Left ventricle myocardium superior (tissue), 1 donor: ENCODE results near the gene DCXR. TPM values are rescaled to one million over a fixed set of nuclear protein-coding genes. Genes with fewer than 3 reads are reported as not detected.
"Not testable (repeated sequence)": the region's sequence is repeated elsewhere in the genome, so short reads cannot be mapped to it uniquely, and the experiment has no call there.

Experiments
- ATAC-seq: fragments of 200-7000 bp; cut with Tn5 transposase; one replicate; pipeline ENCODE4 v1.9.1; 2020; ENCODE audit warnings: mild to moderate bottlenecking, moderate library complexity
- DNase-seq: peaks from one replicate; pipeline ENCODE4 v3.0.0-alpha.2; 2020
- intact Hi-C: fragments of 100-400 bp; cut with micrococcal nuclease; formaldehyde crosslinking; loops from one replicate; pipeline ENCODE4 v1.11.0; 2022
- total RNA-seq: library from RNA; stranded (reverse); fragmentation: NEBNext Ultra II Directional; extraction: Animal tissue kit (Norgen Biotek cat#: 25700); gene quantifications from one replicate; pipeline ENCODE4 v1.2.1, GENCODE V29; 2021
- donor health status: DM: no; HTN: yes; CAD: no; lungs with severe emphysema.

The DCXR gene
- total RNA-seq, 1 donor from 2014 or later: 177 TPM

- intact Hi-C loops: no loop called here
- ATAC-seq (no peak), DNase-seq (no peak)
Measured at GRCh38 chr17:82047914-82048570, 10.5 kb upstream of the DCXR start.

- intact Hi-C loops: no loop called here
- no peak for ATAC-seq
- no peak for DNase-seq
Measured at GRCh38 chr17:82047379-82047778, 9.9 kb upstream of the DCXR start.

- ATAC-seq (no peak), DNase-seq (no peak)
- intact Hi-C loops: no loop called here
Measured at GRCh38 chr17:82046903-82047302, 9.4 kb upstream of the DCXR start.

GRCh38 chr17:82045936-82046484 is 8.5 kb upstream of the DCXR start:
- intact Hi-C loops: no loop called here
- DNase-seq: no peak
- ATAC-seq: no peak

- intact Hi-C loops: no loop called here
- no peak for ATAC-seq
- no peak for DNase-seq
Measured at GRCh38 chr17:82043507-82043906, 6.0 kb upstream of the DCXR start.

GRCh38 chr17:82042649-82043048 is 5.2 kb upstream of the DCXR start:
- intact Hi-C loops: no loop called here
- DNase-seq (no peak), ATAC-seq (no peak)

- intact Hi-C loops: no loop called here
- DNase-seq (no peak), ATAC-seq (no peak)
Measured at GRCh38 chr17:82041144-82041814, 3.8 kb upstream of the DCXR start.

GRCh38 chr17:82039695-82040299 is 2.3 kb upstream of the DCXR start:
- DNase-seq: no peak
- intact Hi-C loops: no loop called here
- no peak for ATAC-seq

- DNase-seq, intact Hi-C loops, ATAC-seq: not testable (repeated sequence)
Measured at GRCh38 chr17:82038796-82039409, 1.4 kb upstream of the DCXR start.

GRCh38 chr17:82037889-82038195 is 345 bp upstream of the DCXR start:
- ATAC-seq (no peak), DNase-seq (no peak)
- intact Hi-C loops: no loop called here

- intact Hi-C loops: no loop called here
- ATAC-seq (no peak), DNase-seq (no peak)
Measured at GRCh38 chr17:82036634-82037091, 834 bp downstream of the DCXR start.

GRCh38 chr17:82035956-82036633 is 1.4 kb downstream of the DCXR start:
- intact Hi-C loops: no loop called here
- no peak for ATAC-seq
- no peak for DNase-seq

GRCh38 chr17:82035488-82035887 is 2.0 kb downstream of the DCXR start:
- intact Hi-C loops: no loop called here
- ATAC-seq: no peak
- DNase-seq: no peak

- intact Hi-C loops: no loop called here
- DNase-seq (no peak), ATAC-seq (no peak)
Measured at GRCh38 chr17:82034371-82035011, 3.0 kb downstream of the DCXR start.

GRCh38 chr17:82033359-82034085 is 4.0 kb downstream of the DCXR start:
- no peak for ATAC-seq
- intact Hi-C loops: no loop called here

GRCh38 chr17:82031885-82032627 is 5.4 kb downstream of the DCXR start:
- DNase-seq (no peak), ATAC-seq (no peak)
- intact Hi-C loops: no loop called here

More at GRCh38 chr17:82033359-82034085, 4.0 kb downstream of the DCXR start:
- DNase-seq: no peak

GRCh38 chr17:82031303-82031884 is 6.1 kb downstream of the DCXR start, which contains the start of gene RAC3:
RAC3 (plus strand) TSS chr17:82031678; CDS start chr17:82031762, 84 bp downstream.
- no peak for DNase-seq
- intact Hi-C loops: no loop called here
- ATAC-seq: no peak
